GM19372 (cell line): ENCODE measurements around the gene BICC1.

Source experiments
- ATAC-seq: cut with Tn5 transposase; IDR thresholded peaks from one replicate; pipeline ENCODE4 v1.9.1; 2021; ENCODE audit warnings: mild to moderate bottlenecking, low read depth, moderate library complexity; ENCODE audit not compliant: unreplicated experiment

The BICC1 gene

GRCh38 chr10:58806970-58807628 is 294.4 kb downstream of the BICC1 start:
- ATAC-seq: no peak

GRCh38 chr10:58807629-58808022 is 295.0 kb downstream of the BICC1 start:
- no peak for ATAC-seq

GRCh38 chr10:58810751-58811150 is 298.1 kb downstream of the BICC1 start:
- no peak for ATAC-seq

GRCh38 chr10:58813573-58813972 is 300.9 kb downstream of the BICC1 start:
- ATAC-seq: no peak

- no peak for ATAC-seq
Observed at GRCh38 chr10:58817201-58817846, 304.7 kb downstream of the BICC1 start.

- no peak for ATAC-seq
Observed at GRCh38 chr10:58818900-58819299, 306.2 kb downstream of the BICC1 start.

- ATAC-seq: no peak
Observed at GRCh38 chr10:58820386-58820785, 307.7 kb downstream of the BICC1 start.

- no peak for ATAC-seq
Observed at GRCh38 chr10:58820861-58821751, 308.4 kb downstream of the BICC1 start.

- ATAC-seq: no peak
Observed at GRCh38 chr10:58821752-58822056, 309.0 kb downstream of the BICC1 start.

GRCh38 chr10:58823983-58824382 is 311.3 kb downstream of the BICC1 start:
- no peak for ATAC-seq

- ATAC-seq: no peak
Observed at GRCh38 chr10:58824396-58824795, 311.7 kb downstream of the BICC1 start.

- no peak for ATAC-seq
Observed at GRCh38 chr10:58826694-58827093, 314.0 kb downstream of the BICC1 start.

GRCh38 chr10:58827381-58827780 is 314.7 kb downstream of the BICC1 start:
- ATAC-seq: no peak

GRCh38 chr10:58829839-58830238 is 317.2 kb downstream of the BICC1 start:
- ATAC-seq: no peak

GRCh38 chr10:58830697-58831096 is 318.0 kb downstream of the BICC1 start:
- no peak for ATAC-seq

- ATAC-seq: no peak
Observed at GRCh38 chr10:58833771-58834561, 321.3 kb downstream of the BICC1 start.

GRCh38 chr10:58836176-58836700 is 323.6 kb downstream of the BICC1 start:
- no peak for ATAC-seq

- ATAC-seq: no peak
Observed at GRCh38 chr10:58836991-58837575, 324.4 kb downstream of the BICC1 start.

GRCh38 chr10:58837826-58838225 is 325.2 kb downstream of the BICC1 start:
- ATAC-seq: no peak

GRCh38 chr10:58838561-58839208 is 326.0 kb downstream of the BICC1 start:
- ATAC-seq: no peak
